C1 segment of cervical spinal cord (tissue), 14 donors: ENCODE data around the gene CNPY4.

Experiments used
- DNase-seq, 14 donors: peaks; one replicate each; lab custom pipeline; 2025; lab: John Stamatoyannopoulos, UW

Gene CNPY4

GRCh38 chr7:100147278-100147677 lies 27.8 kb downstream of the CNPY4 start:
- DNase-seq, result no peak

- DNase-seq, result no peak
These were observed 28.8 kb downstream of the CNPY4 start for GRCh38 chr7:100148225-100148558.

- DNase-seq, result peak; percentile 81 to 100 (median 97)
These were observed 29.3 kb downstream of the CNPY4 start, which contains the start of gene LAMTOR4 for GRCh38 chr7:100148559-100149328. TSS of gene LAMTOR4 (plus strand) at chr7:100148918. CDS start at chr7:100148973, 55 bp downstream.

- DNase-seq, result no peak
These were observed 33.0 kb downstream of the CNPY4 start for GRCh38 chr7:100152404-100152803.

GRCh38 chr7:100152937-100153666 lies 33.7 kb downstream of the CNPY4 start:
- no peak for DNase-seq

GRCh38 chr7:100153708-100154535 lies 34.5 kb downstream of the CNPY4 start:
- no peak for DNase-seq

GRCh38 chr7:100154651-100155491 lies 35.4 kb downstream of the CNPY4 start:
- DNase-seq, result no peak

- DNase-seq, result no peak
These were observed 36.3 kb downstream of the CNPY4 start for GRCh38 chr7:100155553-100156317.

- DNase-seq, result no peak
These were observed 37.1 kb downstream of the CNPY4 start for GRCh38 chr7:100156331-100157068.

GRCh38 chr7:100157069-100157333 lies 37.6 kb downstream of the CNPY4 start:
- DNase-seq, result no peak

GRCh38 chr7:100157334-100158228 lies 38.1 kb downstream of the CNPY4 start:
- DNase-seq, result peak in 2 of 14 donors; percentile 19 to 24

- peak; percentile 25 to 88 (median 78) for DNase-seq
These were observed 39.0 kb downstream of the CNPY4 start, which contains the start of gene TRAPPC14 for GRCh38 chr7:100158229-100159098. TSS of gene TRAPPC14 (minus strand) at chr7:100158723. CDS start at chr7:100158499, 224 bp downstream.

GRCh38 chr7:100159099-100159623 lies 39.7 kb downstream of the CNPY4 start:
- DNase-seq, result no peak

- no peak for DNase-seq
These were observed 40.6 kb downstream of the CNPY4 start for GRCh38 chr7:100160067-100160466.

- no peak for DNase-seq
These were observed 43.6 kb downstream of the CNPY4 start for GRCh38 chr7:100163006-100163531.

GRCh38 chr7:100163871-100164270 lies 44.4 kb downstream of the CNPY4 start:
- DNase-seq, result no peak

GRCh38 chr7:100166317-100166940 lies 47.0 kb downstream of the CNPY4 start:
- DNase-seq, result no peak
